Esophagus muscularis mucosa (tissue), 4 donors: ENCODE data around the gene TSC22D3.
"Not testable (repeated sequence)": the region's sequence is repeated elsewhere in the genome, so short reads cannot be mapped to it uniquely, and the experiment has no call there.

Experiments
- EP300 ChIP-seq: sonication (generic); formaldehyde crosslinking; IDR thresholded peaks from one replicate; pipeline ENCODE4 v1.6.1; 2017; ENCODE audit warnings: antibody characterized with exemption
- POLR2A ChIP-seq: fragments of 450-650 bp; IDR thresholded peaks from one replicate; pipeline ENCODE4 v1.6.1; 2017; ENCODE audit warnings: antibody characterized with exemption, moderate library complexity, mild to moderate bottlenecking, low read depth
- TF ChIP-seq, protein P1 (sequence below), 3 experiments: fragments of 200-600 bp in 2 of 3; fragments of 450-650 bp in 1 of 3; sonication (generic) in 2 of 3; IDR thresholded peaks; one replicate each; pipeline ENCODE4 v1.5.1; 2017 to 2019; ENCODE audit warnings: antibody characterized with exemption in 3 of 3, mild to moderate bottlenecking in 2 of 3, moderate library complexity in 1 of 3

- TF ChIP-seq, protein P1, sequence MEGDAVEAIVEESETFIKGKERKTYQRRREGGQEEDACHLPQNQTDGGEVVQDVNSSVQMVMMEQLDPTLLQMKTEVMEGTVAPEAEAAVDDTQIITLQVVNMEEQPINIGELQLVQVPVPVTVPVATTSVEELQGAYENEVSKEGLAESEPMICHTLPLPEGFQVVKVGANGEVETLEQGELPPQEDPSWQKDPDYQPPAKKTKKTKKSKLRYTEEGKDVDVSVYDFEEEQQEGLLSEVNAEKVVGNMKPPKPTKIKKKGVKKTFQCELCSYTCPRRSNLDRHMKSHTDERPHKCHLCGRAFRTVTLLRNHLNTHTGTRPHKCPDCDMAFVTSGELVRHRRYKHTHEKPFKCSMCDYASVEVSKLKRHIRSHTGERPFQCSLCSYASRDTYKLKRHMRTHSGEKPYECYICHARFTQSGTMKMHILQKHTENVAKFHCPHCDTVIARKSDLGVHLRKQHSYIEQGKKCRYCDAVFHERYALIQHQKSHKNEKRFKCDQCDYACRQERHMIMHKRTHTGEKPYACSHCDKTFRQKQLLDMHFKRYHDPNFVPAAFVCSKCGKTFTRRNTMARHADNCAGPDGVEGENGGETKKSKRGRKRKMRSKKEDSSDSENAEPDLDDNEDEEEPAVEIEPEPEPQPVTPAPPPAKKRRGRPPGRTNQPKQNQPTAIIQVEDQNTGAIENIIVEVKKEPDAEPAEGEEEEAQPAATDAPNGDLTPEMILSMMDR (IDR thresholded peaks at IDR 0.05): not testable (repeated sequence)
- not testable (repeated sequence) for TF ChIP-seq POLR2A, EP300
These were observed 104.3 kb downstream of the TSC22D3 start for GRCh38 chrX:107671256-107671655.
